Measurements from ENCODE around the gene DTX4. TPM values are rescaled to one million over a fixed set of nuclear protein-coding genes. Genes with fewer than 3 reads are reported as not detected.

The DTX4 gene
- polyA plus RNA-seq, 1 of the 3 experiments (the other 2 are of a cell fraction) = 0.05 TPM

DNA sequence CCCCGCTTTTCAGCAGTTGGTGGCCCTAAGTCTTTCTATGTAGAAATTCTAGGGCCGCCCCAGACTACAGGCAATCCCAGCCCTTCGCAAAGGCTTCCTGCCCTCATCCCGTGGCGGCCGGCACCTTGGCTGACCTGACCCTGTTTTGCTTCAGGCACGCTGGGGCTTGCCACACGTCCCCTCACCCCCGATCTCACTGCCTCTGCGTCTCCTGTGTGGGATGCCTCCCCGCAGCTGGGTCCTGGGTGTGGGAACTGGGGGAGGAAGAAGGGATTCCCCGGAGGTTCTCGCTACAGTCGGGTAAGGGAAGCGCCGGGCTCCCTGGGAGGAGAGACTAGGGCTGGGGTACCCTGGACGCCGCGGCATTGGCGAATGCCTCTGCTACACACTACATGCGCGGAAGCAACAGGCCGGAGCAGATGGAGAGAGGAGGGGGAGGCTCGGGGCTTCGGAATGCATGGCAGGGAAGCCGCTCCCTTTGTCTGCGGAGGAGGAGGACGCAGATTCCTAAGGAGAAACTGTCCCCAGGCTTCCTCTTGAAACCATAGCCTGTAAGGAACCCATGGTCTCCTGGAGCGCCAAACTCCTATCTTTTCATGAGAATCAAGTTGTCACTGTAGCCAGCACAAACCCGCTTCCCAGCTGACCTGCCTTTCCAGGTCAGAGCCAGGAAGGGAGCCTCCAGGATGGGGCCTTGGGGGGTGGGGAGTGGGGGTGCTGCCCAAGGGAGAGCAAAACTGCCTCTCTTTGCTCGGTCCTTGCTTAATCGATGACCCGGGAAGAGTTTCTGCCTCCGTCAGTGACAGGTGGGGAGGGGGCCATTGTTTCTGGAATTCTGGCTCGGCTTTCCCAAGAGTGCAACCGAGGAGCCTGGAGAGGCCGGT is 1.4 kb downstream of the DTX4 start:
- Histone ChIP-seq H3K4me1 (ENCODE audit: control insufficient read depth in 1 of 2, insufficient read depth in 2 of 2, low read depth in 1 of 2, low read length in 1 of 2) (peaks cover 0 to 12% of the 10 kb centered on the region in 2 experiments; a peak in 1 of 4 replicates), H3K4me3 (ENCODE audit: low read depth in 2 of 2, low read length in 1 of 2) (peak overlapping the region; percentile 48 to 96), H3F3A (replicated peaks; ENCODE audit: insufficient read depth) (no peaks in the 10 kb centered on the region), H3K27me3 (ENCODE audit: insufficient read depth) (peaks cover 41% of the 10 kb centered on the region), H3K27ac (ENCODE audit: low read depth in 2 of 2, low read length in 1 of 2) (no peak overlapping the region), H3K9ac (no peak overlapping the region), H3K9me2 (no peaks in the 10 kb centered on the region), H3K9me3 (no peaks in the 10 kb centered on the region), H3K36me3 (replicated peaks in 1 of 2; ENCODE audit: control insufficient read depth in 1 of 2, insufficient read depth in 2 of 2, low read length in 1 of 2) (no peaks in the 10 kb centered on the region), H2AFZ (ENCODE audit: low read depth) (peak overlapping the region; percentile 63; the same call in 1 of the 2 replicates), H3K4me2 (peak overlapping the region; percentile 100), H3K79me2 (ENCODE audit: insufficient read depth) (no peaks in the 10 kb centered on the region), H4K20me1 (ENCODE audit: insufficient read depth) (no peaks in the 10 kb centered on the region)
- CTCF ChIA-PET = interaction anchor here (1.1 to 6.5 kb wide), 4 partner anchors 12 to 37 kb away, joined by 3 to 58 read pairs (median 10); no protein-coding TSS in a partner anchor
- TF ChIP-seq GABPA (IDR thresholded peaks at IDR 0.05; ENCODE audit: low read depth) (no peak), ELF1 (IDR thresholded peaks at IDR 0.05) (no peak), RXRA (IDR thresholded peaks at IDR 0.05; ENCODE audit: borderline replicate concordance, low read depth) (no peak), EP300 (IDR thresholded peaks at IDR 0.05; ENCODE audit: borderline replicate concordance in 1 of 2, low read depth in 1 of 2, low read length in 1 of 2) (no peak), RAD21 (IDR thresholded peaks at IDR 0.05; ENCODE audit: low read length) (no peak), NFIC (IDR thresholded peaks at IDR 0.05; ENCODE audit: borderline replicate concordance) (no peak), GATA2 (CRISPR knock-in tag; IDR thresholded peaks at IDR 0.05) (no peak), SIN3A (IDR thresholded peaks at IDR 0.05; ENCODE audit: borderline replicate concordance, low read depth, low read length) (no peak), IRF3 (IDR thresholded peaks at IDR 0.05; ENCODE audit: low read depth, low read length) (no peak), TEAD4 (IDR thresholded peaks at IDR 0.05; ENCODE audit: borderline replicate concordance, insufficient read depth) (no peak), FOSL2 (IDR thresholded peaks at IDR 0.05; ENCODE audit: borderline replicate concordance, low read depth) (no peak), CHD2 (IDR thresholded peaks at IDR 0.05; ENCODE audit: low read length, partially characterized antibody) (no peak), MEF2A (IDR thresholded peaks at IDR 0.05; ENCODE audit: borderline replicate concordance, low read depth) (no peak), POLR2AphosphoS5 (IDR thresholded peaks at IDR 0.05; ENCODE audit: low read depth, low read length) (no peak), REST (IDR thresholded peaks at IDR 0.05; ENCODE audit: low read depth, low read length) (no peak), YY1 (IDR thresholded peaks at IDR 0.05; ENCODE audit: low read depth) (no peak)
- TF ChIP-seq, protein P1, sequence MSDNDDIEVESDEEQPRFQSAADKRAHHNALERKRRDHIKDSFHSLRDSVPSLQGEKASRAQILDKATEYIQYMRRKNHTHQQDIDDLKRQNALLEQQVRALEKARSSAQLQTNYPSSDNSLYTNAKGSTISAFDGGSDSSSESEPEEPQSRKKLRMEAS (IDR thresholded peaks at IDR 0.05; ENCODE audit: low read depth) = no peak
- TF ChIP-seq, protein P2, sequence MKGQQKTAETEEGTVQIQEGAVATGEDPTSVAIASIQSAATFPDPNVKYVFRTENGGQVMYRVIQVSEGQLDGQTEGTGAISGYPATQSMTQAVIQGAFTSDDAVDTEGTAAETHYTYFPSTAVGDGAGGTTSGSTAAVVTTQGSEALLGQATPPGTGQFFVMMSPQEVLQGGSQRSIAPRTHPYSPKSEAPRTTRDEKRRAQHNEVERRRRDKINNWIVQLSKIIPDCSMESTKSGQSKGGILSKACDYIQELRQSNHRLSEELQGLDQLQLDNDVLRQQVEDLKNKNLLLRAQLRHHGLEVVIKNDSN (IDR thresholded peaks at IDR 0.05; ENCODE audit: borderline replicate concordance, low read depth) = no peak
- TF ChIP-seq, protein P3, sequence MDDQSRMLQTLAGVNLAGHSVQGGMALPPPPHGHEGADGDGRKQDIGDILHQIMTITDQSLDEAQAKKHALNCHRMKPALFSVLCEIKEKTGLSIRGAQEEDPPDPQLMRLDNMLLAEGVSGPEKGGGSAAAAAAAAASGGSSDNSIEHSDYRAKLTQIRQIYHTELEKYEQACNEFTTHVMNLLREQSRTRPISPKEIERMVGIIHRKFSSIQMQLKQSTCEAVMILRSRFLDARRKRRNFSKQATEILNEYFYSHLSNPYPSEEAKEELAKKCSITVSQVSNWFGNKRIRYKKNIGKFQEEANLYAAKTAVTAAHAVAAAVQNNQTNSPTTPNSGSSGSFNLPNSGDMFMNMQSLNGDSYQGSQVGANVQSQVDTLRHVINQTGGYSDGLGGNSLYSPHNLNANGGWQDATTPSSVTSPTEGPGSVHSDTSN (IDR thresholded peaks at IDR 0.05) = no peak
- POLR2A ChIA-PET = interaction anchor here (0.6 kb wide), 1 partner anchor 21 kb away, joined by 3 read pairs; no protein-coding TSS in a partner anchor
- DNase-seq = peak; percentile 36
- 28% methylated on average over 29 of the region's 37 CpGs for WGBS (ENCODE audit: low lambda C conversion rate)
